Kidney (tissue), 14 donors: ENCODE data around the gene TUFM. TPM values are rescaled to one million over a fixed set of nuclear protein-coding genes. Genes with fewer than 3 reads are reported as not detected.

Experiments
- DNase-seq, 5 donors: peaks; one replicate each; pipeline ENCODE4 v3.0.0-alpha.2; 2013 to 2020
- FAIRE-seq: peaks from 2 replicates; lab custom pipeline; 2012; peaks lifted over from hg19 to GRCh38; lab: Jason Lieb, UNC
- H3K27ac ChIP-seq, 2 donors: one replicate each; pipeline ENCODE4 v1.7.0; 2013; ENCODE audit warnings: low read depth in 2 of 2, low read length in 2 of 2, inconsistent platforms in 1 of 2
- H3K27me3 ChIP-seq: one replicate; pipeline ENCODE4 v1.7.1; 2013; ENCODE audit warnings: low read length, inconsistent platforms; ENCODE audit not compliant: control insufficient read depth, insufficient read depth
- H3K36me3 ChIP-seq, 3 donors: one replicate each; pipeline versions ENCODE4 v1.7.0 to v1.7.1; 2013; ENCODE audit warnings: low read length in 3 of 3, control low read depth in 1 of 3, inconsistent platforms in 1 of 3; ENCODE audit not compliant: insufficient read depth in 3 of 3, control insufficient read depth in 2 of 3
- H3K4me1 ChIP-seq, 3 donors: one replicate each; pipeline versions ENCODE4 v1.7.0 to v1.7.1; 2013; ENCODE audit warnings: low read length in 3 of 3, inconsistent platforms in 1 of 3, low read depth in 1 of 3; ENCODE audit not compliant: control insufficient read depth in 2 of 3, insufficient read depth in 2 of 3
- H3K4me3 ChIP-seq, 3 donors: one replicate each; pipeline versions ENCODE4 v1.7.0 to v1.8.1; 2013; ENCODE audit warnings: low read length in 3 of 3, control low read depth in 1 of 3, inconsistent platforms in 1 of 3
- H3K9ac ChIP-seq, 3 donors: one replicate each; pipeline versions ENCODE4 v1.7.0 to v1.7.1; 2013; ENCODE audit warnings: low read length in 3 of 3, control low read depth in 1 of 3, inconsistent platforms in 1 of 3
- H3K9me3 ChIP-seq, 3 donors: one replicate each; pipeline versions ENCODE4 v1.7.0 to v1.7.1; 2013; ENCODE audit warnings: low read length in 3 of 3, control low read depth in 1 of 3, inconsistent platforms in 1 of 3; ENCODE audit not compliant: control insufficient read depth in 2 of 3, insufficient read depth in 1 of 3
- intact Hi-C: fragments of 100-400 bp; cut with DNase I; formaldehyde crosslinking; loops from one replicate; pipeline ENCODE4 v1.11.1; 2022
- polyA plus RNA-seq: library from polyadenylated mRNA; stranded (reverse); fragments of 350-450 nt; fragmentation: Illumina TruSeq; extraction: RNeasy Lipid Tissue Mini Kit (QIAGEN cat#74804); gene quantifications from one replicate; pipeline ENCODE4 v1.2.3, GENCODE V29; 2014; ENCODE audit warnings: low read depth, low replicate concordance; ENCODE audit not compliant: insufficient read depth
- total RNA-seq: library from RNA; stranded (reverse); fragmentation: NEBNext Ultra II Directional; extraction: Animal tissue kit (Norgen Biotek cat#: 25700); gene quantifications from one replicate; pipeline ENCODE4 v1.2.1, GENCODE V29; 2021
- TF ChIP-seq, protein P1 (sequence below): IDR thresholded peaks from 3 replicates; pipeline ENCODE4 v1.5.1; 2012; ENCODE audit warnings: mild to moderate bottlenecking, moderate library complexity, borderline replicate concordance; ENCODE audit not compliant: insufficient read depth; ENCODE audit errors: extremely low read depth
- donor health status: control.
- donor health status: control.
- donor health status: control.
- donor health status: control.
- donor health status: control.
- donor health status: DM: yes; HTN: yes; CAD: no.
- donor health status: Normal renal cell carcinoma (clear cell type).

Gene TUFM
- total and polyA plus RNA-seq, 2 donors from 2014 or later: 146 to 443 TPM

DNA sequence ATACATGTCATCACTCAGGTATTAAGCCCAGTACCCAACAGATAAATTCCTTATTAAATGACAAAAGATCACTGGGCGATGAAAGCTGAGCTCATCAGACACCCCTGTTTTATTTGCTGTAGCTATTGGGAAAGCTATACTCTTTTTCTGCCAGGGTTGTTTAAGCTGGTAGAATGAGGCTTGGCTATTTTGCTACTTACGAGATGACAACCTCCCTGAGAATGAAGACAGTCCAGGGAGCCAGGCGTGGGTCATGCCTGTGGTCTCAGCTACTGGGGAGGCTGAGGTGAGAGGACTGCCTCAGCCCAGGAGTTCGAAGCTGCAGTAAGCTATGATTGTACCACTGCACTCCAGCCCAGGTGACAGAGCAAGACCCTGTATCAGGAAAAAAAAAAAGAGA is 13.2 kb upstream of the TUFM start:
- Histone ChIP-seq H3K36me3 (no peaks in the 10 kb centered on the region), H3K4me1 (peaks cover 0 to 4% (median 0%) of the 10 kb centered on the region in 3 donors), H3K27me3 (no peaks in the 10 kb centered on the region), H3K9me3 (no peaks in the 10 kb centered on the region), H3K4me3 (no peak overlapping the region), H3K9ac (no peak overlapping the region), H3K27ac (no peak overlapping the region)
- intact Hi-C loops: no loop called here
- TF ChIP-seq, protein P1, sequence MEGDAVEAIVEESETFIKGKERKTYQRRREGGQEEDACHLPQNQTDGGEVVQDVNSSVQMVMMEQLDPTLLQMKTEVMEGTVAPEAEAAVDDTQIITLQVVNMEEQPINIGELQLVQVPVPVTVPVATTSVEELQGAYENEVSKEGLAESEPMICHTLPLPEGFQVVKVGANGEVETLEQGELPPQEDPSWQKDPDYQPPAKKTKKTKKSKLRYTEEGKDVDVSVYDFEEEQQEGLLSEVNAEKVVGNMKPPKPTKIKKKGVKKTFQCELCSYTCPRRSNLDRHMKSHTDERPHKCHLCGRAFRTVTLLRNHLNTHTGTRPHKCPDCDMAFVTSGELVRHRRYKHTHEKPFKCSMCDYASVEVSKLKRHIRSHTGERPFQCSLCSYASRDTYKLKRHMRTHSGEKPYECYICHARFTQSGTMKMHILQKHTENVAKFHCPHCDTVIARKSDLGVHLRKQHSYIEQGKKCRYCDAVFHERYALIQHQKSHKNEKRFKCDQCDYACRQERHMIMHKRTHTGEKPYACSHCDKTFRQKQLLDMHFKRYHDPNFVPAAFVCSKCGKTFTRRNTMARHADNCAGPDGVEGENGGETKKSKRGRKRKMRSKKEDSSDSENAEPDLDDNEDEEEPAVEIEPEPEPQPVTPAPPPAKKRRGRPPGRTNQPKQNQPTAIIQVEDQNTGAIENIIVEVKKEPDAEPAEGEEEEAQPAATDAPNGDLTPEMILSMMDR: no peak
- no peak for FAIRE-seq
- DNase-seq: no peak

DNA sequence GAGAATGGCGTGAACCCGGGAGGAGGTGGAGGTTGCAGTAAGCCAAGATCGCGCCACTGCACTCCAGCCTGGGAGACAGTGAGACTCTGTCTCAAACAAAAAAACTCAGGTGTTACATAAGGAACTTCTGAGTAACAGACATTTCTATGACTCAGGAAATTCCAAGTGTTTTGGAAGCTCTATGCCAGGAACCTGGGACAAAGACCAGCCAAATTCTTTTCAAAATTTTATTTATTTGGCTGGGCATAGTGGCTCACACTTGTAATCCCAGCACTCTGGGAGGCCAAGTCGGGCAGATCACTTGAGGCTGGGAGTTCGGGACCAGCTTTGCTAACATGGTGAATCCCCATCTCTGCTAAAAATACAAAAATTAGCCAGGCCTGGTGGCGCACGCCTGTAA is 12.3 kb upstream of the TUFM start:
- DNase-seq: no peak
- Histone ChIP-seq H3K9ac (no peak overlapping the region), H3K27me3 (no peaks in the 10 kb centered on the region), H3K4me1 (no peaks in the 10 kb centered on the region), H3K9me3 (no peaks in the 10 kb centered on the region), H3K4me3 (no peak overlapping the region), H3K36me3 (no peaks in the 10 kb centered on the region), H3K27ac (no peak overlapping the region)
- TF ChIP-seq, protein P1: no peak
- FAIRE-seq: no peak
- intact Hi-C loops: no loop called here

DNA sequence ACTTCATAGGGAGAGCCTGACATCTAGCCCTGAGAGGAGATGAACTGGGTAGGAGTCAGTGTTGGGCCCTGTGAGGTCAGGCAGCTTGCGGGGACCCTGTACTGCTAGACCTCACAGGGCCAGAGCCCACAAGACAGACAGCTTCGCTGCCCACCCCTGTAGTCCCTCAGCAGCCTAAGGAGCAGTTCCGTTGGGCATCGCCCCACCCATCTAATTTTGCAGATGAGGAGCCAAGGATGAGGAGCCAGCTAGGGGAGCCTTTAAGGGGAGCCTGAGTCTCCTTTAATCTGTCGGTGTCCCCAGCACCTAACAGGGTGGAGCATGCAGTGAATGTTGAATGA is 755 bp upstream of the TUFM start:
- peaks cover 0 to 21% (median 20%) of the 10 kb centered on the region in 3 donors for H3K36me3 ChIP-seq
- intact Hi-C loops: no loop called here
- FAIRE-seq (no peak), DNase-seq (peak in 1 of 5 donors; percentile 61)
- H3K9me3 ChIP-seq: no peaks in the 10 kb centered on the region
- H3K4me1 ChIP-seq: peaks cover 0 to 16% (median 7%) of the 10 kb centered on the region in 3 donors
- H3K4me3 ChIP-seq: peak overlapping the region; percentile 80 to 99 (median 87)
- H3K9ac ChIP-seq: peak overlapping the region; percentile 78 to 91 (median 83)
- TF ChIP-seq, protein P1: no peak
- H3K27ac ChIP-seq: peak overlapping the region; percentile 63 to 79
- H3K27me3 ChIP-seq: no peaks in the 10 kb centered on the region

DNA sequence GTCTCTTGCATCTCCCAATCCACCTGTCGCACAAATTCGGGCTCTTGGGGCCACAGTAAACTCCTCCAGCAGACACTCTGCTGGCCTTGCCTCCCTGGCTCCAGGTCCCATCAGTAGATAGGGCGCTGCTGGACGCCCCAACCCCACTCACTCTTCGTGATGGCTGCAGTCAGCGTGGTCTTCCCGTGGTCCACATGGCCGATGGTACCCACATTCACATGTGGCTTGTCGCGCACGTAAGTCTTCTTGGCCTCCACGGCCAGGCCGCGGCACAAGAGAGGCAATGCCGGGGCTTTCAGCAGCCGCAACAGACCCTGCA is 428 bp downstream of the TUFM start:
- TF ChIP-seq, protein P1: no peak
- peak overlapping the region; percentile 76 to 99 (median 87) for H3K4me3 ChIP-seq
- no peaks in the 10 kb centered on the region for H3K9me3 ChIP-seq
- FAIRE-seq (no peak), DNase-seq (no peak)
- peaks cover 0 to 22% (median 20%) of the 10 kb centered on the region in 3 donors for H3K36me3 ChIP-seq
- H3K9ac ChIP-seq: peak overlapping the region; percentile 61 to 97 (median 73)
- peak overlapping the region; percentile 38 to 78 for H3K27ac ChIP-seq
- intact Hi-C loops: no loop called here
- peaks cover 0 to 16% (median 7%) of the 10 kb centered on the region in 3 donors for H3K4me1 ChIP-seq
- no peaks in the 10 kb centered on the region for H3K27me3 ChIP-seq
